GM12865 (cell line): ENCODE data around the gene CHAF1A.

Experiments
- DNase-seq: peaks from one replicate; pipeline ENCODE4 v3.0.0; 2010; ENCODE audit warnings: low read depth
- H3K4me3 ChIP-seq: 2 replicates; pipeline ENCODE4 v1.5.1; 2011; ENCODE audit warnings: mild to moderate bottlenecking, low read depth, low read length, control low read depth
- TF ChIP-seq, protein P1 (sequence below): IDR thresholded peaks from 2 replicates; pipeline ENCODE4 v1.5.1; 2011; ENCODE audit warnings: low read length, control low read depth, low read depth, inconsistent platforms; ENCODE audit not compliant: insufficient read depth; ENCODE audit errors: missing control alignments

CHAF1A gene

DNA sequence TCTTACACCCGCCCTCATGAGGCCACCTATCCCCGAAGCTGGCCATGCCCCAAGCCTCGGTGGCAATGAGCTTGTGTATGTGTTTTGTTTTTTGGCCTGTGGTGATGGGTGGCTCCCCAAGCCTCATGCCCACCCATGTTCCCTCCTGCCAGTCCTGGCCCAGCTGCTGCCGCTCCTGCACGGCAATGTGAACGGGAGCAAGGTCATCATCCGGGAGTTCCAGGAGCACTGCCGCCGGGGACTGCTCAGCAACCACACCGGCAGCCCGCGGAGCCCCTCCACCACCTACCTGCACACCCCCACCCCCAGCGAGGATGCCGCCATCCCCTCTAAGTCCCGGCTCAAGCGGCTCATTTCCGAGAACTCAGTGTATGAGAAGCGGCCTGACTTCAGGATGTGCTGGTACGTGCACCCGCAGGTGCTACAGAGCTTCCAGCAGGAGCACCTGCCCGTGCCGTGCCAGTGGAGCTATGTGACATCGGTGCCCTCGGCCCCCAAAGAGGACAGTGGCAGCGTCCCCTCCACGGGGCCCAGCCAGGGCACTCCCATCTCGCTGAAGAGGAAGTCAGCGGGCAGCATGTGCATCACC lies 30.6 kb downstream of the CHAF1A start:
- no peak for DNase-seq
- no peak overlapping the region for H3K4me3 ChIP-seq
- TF ChIP-seq, protein P1, sequence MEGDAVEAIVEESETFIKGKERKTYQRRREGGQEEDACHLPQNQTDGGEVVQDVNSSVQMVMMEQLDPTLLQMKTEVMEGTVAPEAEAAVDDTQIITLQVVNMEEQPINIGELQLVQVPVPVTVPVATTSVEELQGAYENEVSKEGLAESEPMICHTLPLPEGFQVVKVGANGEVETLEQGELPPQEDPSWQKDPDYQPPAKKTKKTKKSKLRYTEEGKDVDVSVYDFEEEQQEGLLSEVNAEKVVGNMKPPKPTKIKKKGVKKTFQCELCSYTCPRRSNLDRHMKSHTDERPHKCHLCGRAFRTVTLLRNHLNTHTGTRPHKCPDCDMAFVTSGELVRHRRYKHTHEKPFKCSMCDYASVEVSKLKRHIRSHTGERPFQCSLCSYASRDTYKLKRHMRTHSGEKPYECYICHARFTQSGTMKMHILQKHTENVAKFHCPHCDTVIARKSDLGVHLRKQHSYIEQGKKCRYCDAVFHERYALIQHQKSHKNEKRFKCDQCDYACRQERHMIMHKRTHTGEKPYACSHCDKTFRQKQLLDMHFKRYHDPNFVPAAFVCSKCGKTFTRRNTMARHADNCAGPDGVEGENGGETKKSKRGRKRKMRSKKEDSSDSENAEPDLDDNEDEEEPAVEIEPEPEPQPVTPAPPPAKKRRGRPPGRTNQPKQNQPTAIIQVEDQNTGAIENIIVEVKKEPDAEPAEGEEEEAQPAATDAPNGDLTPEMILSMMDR = no peak

DNA sequence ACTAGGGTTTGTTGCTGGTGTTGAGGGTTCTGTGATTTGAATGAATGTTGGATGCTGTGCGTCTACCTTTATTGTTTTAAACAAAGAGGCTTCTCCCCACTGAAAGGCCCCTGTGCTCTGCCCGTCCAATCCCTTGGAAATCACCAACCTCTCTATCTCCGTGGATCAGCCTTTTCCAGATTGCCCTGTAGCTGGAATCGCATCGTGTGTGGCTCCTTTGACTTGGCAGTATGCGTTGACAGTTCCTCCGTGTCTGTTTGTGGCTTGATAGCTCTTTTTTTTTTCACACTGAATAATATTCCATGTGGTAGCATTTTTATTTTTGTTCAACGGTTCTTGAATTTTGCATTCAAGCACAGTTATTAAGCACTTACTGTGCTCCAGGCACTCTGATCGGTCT lies 32.0 kb downstream of the CHAF1A start:
- H3K4me3 ChIP-seq = no peak overlapping the region
- TF ChIP-seq, protein P1 = no peak
- no peak for DNase-seq

DNA sequence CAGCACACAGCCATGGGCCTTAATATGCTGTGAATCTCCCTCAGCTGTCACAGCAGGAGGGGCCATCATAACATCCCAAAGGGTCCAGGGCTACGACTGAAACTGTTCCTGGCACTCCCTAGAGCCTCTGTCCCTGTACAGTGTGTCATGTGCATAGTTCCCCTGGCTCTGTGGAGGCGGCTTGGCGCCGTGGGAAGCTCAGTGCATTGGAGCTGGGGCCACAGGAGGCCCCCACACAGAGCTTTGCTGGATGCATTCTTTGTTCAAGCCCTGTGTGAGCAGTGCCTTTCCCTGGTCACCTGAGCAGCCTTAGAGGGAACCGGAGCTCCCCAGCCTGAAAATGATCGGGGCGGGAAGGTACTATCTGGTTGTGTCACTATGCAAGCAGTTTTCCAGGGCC lies 33.8 kb downstream of the CHAF1A start:
- H3K4me3 ChIP-seq = no peak overlapping the region

DNA sequence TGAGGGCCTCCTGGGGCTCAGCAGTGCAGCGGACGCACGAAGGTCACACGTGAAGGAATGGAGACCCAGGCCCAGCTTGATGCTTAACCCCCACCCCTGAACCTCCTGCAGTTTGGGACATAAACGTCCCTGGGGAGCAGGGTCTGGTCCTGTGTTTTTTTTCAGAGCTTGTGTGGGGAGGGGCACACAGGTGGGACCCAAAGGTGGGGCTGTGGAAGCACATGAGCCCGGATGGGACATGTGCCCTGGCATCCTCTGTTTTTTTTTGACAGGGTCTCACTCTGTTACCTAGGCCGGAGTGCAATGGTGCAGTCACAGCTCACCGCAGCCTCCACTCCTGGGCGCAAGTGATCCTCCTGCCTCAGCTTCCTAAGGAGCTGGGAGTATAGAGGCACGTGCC lies 34.7 kb downstream of the CHAF1A start:
- TF ChIP-seq, protein P1 = no peak
- no peak overlapping the region for H3K4me3 ChIP-seq
- DNase-seq = no peak

More for the DNA sequence above, 33.8 kb downstream of the CHAF1A start:
- no peak for DNase-seq
- TF ChIP-seq, protein P1 = no peak

DNA sequence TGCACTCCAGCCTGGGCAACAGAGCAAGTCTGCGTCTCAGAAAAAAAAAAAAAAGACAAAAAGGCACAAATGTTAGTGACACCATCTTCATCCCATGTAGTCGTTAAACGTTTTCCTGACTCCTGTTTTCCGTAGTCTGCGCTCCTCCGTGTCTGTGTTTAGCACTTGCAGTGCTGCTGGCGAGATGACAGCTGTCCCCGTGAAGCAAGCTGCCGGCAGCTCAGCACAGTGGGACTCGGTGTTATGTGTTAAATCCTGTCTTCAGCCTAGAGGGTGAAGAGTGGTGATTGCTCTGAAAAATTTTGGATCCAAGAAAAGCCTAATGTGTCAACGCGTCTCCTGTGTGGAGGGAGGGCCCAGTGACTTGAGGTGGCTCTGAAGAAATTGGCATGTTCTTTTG lies 36.8 kb downstream of the CHAF1A start:
- H3K4me3 ChIP-seq = no peak overlapping the region
- TF ChIP-seq, protein P1 = no peak

DNA sequence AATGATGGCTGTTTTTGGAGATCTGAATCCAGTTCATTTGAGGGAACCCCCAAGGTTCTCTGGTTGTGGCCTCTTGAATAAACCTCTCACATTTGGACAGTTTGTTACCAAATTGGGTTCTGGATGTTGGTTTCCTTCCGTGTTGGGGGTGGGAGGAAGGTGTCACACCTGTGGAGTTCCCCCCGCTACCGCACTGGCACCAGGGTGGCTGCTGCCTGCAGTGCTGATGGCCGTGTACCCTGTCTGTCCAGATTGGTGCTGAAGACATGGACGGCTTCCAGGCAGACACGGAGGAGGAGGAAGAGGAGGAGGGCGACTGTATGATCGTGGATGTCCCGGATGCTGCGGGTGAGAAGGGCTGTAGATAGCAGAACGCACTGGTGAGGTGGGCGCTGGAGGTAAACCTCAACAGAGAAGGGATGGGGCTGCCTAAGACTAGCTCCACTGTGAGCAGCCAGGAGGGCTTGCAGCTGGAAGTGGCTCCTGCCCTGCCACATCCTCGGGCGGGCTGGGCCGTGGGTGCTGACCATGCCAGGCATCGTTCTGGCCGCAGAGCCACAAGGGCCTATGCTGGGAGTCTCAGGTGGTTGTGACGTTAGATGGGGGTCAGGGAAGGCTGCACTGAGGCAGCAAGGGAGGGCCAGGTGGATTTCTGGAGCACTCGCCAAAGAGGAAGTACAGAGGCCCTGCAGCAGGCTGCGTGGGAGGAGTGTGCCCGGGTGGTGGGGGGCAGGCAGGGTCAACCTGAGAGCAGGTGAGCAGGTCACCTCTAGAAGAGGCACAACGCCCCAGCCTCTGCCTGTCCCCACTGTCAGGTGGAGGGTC lies 39.8 kb downstream of the CHAF1A start:
- DNase-seq = no peak
- TF ChIP-seq, protein P1 = no peak

More for the DNA sequence above, 36.8 kb downstream of the CHAF1A start:
- DNase-seq = no peak

More for the DNA sequence above, 39.8 kb downstream of the CHAF1A start:
- H3K4me3 ChIP-seq = no peak overlapping the region
